Duodenal mucosa (tissue), 2 donors: Measurements from ENCODE around the gene IL23R.
A peak's percentile ranks its signal among the peaks of the same experiment; 100 is the strongest.
"Not testable (repeated sequence)": the region's sequence is repeated elsewhere in the genome, so short reads cannot be mapped to it uniquely, and the experiment has no call there.

Experiments used
- H3K27ac ChIP-seq: one replicate; pipeline ENCODE4 v1.7.0; 2013; ENCODE audit warnings: low read depth, low read length
- H3K27me3 ChIP-seq, 2 donors: one replicate each; pipeline ENCODE4 v1.7.0; 2013; ENCODE audit warnings: low read length in 2 of 2, control low read depth in 1 of 2; ENCODE audit not compliant: insufficient read depth in 2 of 2, control insufficient read depth in 1 of 2
- H3K36me3 ChIP-seq, 2 donors: one replicate each; pipeline ENCODE4 v1.7.0; 2013; ENCODE audit warnings: low read length in 2 of 2, control low read depth in 1 of 2; ENCODE audit not compliant: insufficient read depth in 2 of 2, control insufficient read depth in 1 of 2
- H3K4me1 ChIP-seq, 2 donors: one replicate each; pipeline ENCODE4 v1.7.0; 2013; ENCODE audit warnings: low read length in 2 of 2, control low read depth in 1 of 2; ENCODE audit not compliant: insufficient read depth in 2 of 2, control insufficient read depth in 1 of 2
- H3K4me3 ChIP-seq, 2 donors: one replicate each; pipeline ENCODE4 v1.7.0; 2013; ENCODE audit warnings: low read length in 2 of 2, low read depth in 1 of 2
- H3K9ac ChIP-seq, 2 donors: one replicate each; pipeline ENCODE4 v1.7.0; 2013; ENCODE audit warnings: low read length in 2 of 2, low read depth in 1 of 2
- H3K9me3 ChIP-seq, 2 donors: one replicate each; pipeline ENCODE4 v1.7.0; 2013; ENCODE audit warnings: low read length in 2 of 2, control low read depth in 1 of 2; ENCODE audit not compliant: control insufficient read depth in 1 of 2

The IL23R gene

DNA sequence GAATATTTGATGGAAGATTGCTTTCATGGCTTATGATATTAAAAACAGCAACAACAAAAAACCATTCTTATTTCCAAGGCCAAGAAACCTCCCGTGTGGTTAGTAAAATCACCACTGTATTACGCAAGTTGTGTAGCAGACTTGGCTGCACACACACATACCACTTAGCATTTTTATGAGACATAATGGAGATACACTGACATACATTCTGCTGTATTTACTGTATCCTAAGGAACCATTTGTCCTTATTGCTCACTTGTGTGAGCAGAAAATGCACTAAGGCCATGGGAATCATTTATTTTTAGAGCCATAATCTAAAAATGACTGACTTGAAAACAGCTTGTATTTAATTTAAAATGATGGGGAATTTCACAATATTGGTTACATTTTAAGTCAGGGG lies 30.9 kb upstream of the IL23R start:
- H3K4me3 ChIP-seq = no peak overlapping the region
- no peak overlapping the region for H3K27ac ChIP-seq

DNA sequence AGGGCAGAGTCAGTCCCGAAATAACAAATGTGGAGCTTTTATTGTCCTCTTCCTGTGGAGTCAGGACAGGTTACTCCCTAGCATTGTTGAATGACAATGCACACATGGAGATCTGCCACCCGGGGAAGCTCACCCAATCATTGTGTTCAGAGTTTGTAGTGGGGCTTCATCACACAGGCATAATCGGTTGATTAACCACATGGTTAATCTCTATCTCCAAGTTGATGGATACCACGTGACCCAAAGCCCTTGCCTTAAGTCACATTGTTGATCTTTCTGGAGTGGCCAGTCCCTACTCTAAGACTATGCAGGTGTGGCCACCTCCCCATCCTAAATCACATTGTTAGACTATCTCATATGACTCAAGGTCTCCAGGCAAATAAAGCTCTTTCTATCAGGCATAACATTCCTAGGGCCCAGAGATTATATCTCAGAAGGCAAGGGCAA lies 28.9 kb upstream of the IL23R start:
- H3K27me3 ChIP-seq = no peaks in the 10 kb centered on the region
- no peaks in the 10 kb centered on the region for H3K9me3 ChIP-seq
- H3K27ac ChIP-seq = no peak overlapping the region
- no peaks in the 10 kb centered on the region for H3K36me3 ChIP-seq
- no peak overlapping the region for H3K9ac ChIP-seq
- H3K4me3 ChIP-seq = no peak overlapping the region
- H3K4me1 ChIP-seq = peaks cover 23 to 25% of the 10 kb centered on the region in 2 donors

More for the DNA sequence above, 30.9 kb upstream of the IL23R start:
- Histone ChIP-seq H3K9me3 (no peaks in the 10 kb centered on the region), H3K27me3 (no peaks in the 10 kb centered on the region), H3K9ac (no peak overlapping the region), H3K4me1 (peaks cover 23 to 25% of the 10 kb centered on the region in 2 donors), H3K36me3 (no peaks in the 10 kb centered on the region)

DNA sequence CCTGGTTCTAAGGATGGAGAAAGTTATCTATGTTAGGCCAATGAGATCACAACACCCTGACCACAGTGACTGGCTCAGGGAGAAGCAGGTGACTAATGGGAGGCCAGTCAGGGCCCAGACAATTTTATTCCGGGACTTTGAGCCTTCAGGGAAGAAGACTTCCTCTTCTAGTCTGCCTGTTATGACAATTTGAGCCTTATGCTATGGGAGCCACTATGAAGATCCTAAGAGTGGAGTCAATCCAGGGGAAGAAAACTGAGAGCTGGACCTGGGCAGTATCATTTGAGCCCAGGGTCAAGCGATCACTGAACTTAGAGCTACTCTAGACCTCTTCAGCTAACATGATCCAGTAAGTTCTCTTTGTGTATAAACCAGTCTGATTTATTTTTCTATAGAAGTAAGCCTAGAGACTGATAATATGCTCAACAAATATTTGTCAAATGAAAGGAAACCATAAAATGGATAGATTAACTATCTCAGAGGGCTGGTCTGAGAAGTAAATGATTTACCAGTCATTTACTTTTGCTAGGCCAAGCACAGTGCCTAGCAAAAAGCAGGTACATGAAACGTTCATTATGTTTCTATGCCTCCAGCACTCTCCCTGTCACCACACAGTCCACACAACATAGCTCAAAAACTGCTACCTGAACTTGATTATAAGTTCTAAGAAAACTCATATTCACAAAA lies 27.3 kb upstream of the IL23R start:
- Histone ChIP-seq H3K36me3 (no peaks in the 10 kb centered on the region), H3K4me1 (peaks cover 23 to 25% of the 10 kb centered on the region in 2 donors), H3K4me3 (peak overlapping the region; percentile 24), H3K9me3 (no peaks in the 10 kb centered on the region), H3K9ac (no peak overlapping the region), H3K27ac (no peak overlapping the region), H3K27me3 (no peaks in the 10 kb centered on the region)

DNA sequence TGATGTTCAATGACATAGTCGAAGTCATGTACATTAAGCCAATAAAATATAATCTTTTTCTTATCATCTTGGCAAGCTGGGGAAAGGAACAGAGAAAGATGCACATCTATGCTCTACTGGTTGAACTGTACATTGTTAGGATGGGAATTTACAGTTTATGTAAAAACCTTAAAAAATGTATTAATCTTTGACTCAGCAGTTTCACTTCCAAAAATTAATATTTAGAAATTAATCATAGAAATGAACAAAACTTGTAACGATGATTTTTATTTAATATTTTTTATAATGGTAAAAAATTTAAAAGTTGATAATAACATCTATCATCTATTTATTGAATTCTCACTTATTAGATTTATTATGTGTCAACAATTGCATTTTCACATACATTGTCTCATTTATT lies 25.8 kb upstream of the IL23R start:
- H3K4me3 ChIP-seq = no peak overlapping the region
- no peaks in the 10 kb centered on the region for H3K9me3 ChIP-seq
- H3K27me3 ChIP-seq = no peaks in the 10 kb centered on the region
- H3K4me1 ChIP-seq = peaks cover 20 to 23% of the 10 kb centered on the region in 2 donors
- no peak overlapping the region for H3K27ac ChIP-seq
- no peak overlapping the region for H3K9ac ChIP-seq
- no peaks in the 10 kb centered on the region for H3K36me3 ChIP-seq

DNA sequence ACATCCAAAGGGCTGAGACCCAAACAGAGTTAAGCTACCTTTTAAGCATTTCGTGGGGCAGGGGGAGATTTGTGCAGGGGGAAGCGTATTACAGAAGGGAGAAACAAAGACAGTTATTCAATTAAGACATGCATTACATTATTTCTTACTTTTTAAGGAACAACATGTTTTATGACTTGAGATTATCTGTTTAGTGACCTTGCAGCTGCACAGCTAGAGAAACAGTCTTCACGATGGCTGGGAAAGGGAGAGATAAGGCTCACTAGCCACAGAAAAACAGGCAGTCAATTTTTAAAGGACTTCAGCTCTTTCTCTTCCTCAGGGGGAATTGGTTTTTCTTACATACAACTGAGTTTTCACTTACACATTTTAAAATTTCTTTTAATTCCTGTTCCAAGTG lies 24.4 kb upstream of the IL23R start:
- not testable (repeated sequence) for H3K36me3 ChIP-seq, H3K9ac ChIP-seq, H3K27ac ChIP-seq, H3K9me3 ChIP-seq, H3K4me3 ChIP-seq, H3K27me3 ChIP-seq
- peaks cover 20 to 23% of the 10 kb centered on the region in 2 donors for H3K4me1 ChIP-seq

DNA sequence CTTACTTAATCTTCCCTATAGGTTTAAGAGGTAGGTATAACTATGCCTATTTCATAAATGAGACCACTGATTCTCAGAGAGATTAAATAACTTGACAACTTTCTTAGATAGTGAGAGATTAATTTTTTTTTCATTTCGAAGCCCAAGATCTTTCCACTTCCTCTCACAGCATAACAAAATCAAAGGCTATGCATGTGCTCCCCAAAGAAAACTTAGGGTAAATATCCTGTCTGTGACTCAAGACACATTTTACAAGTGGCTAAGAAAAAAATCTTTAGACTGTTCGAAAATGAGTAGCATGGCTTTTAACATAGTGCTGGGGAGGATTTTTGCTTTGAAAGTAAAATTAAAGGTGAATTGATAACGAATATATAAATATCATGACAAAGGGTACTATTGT lies 23.3 kb upstream of the IL23R start:
- H3K9me3 ChIP-seq = no peaks in the 10 kb centered on the region
- peaks cover 9 to 13% of the 10 kb centered on the region in 2 donors for H3K4me1 ChIP-seq
- no peak overlapping the region for H3K4me3 ChIP-seq
- H3K27me3 ChIP-seq = no peaks in the 10 kb centered on the region
- no peaks in the 10 kb centered on the region for H3K36me3 ChIP-seq
- H3K9ac ChIP-seq = no peak overlapping the region
- H3K27ac ChIP-seq = no peak overlapping the region

DNA sequence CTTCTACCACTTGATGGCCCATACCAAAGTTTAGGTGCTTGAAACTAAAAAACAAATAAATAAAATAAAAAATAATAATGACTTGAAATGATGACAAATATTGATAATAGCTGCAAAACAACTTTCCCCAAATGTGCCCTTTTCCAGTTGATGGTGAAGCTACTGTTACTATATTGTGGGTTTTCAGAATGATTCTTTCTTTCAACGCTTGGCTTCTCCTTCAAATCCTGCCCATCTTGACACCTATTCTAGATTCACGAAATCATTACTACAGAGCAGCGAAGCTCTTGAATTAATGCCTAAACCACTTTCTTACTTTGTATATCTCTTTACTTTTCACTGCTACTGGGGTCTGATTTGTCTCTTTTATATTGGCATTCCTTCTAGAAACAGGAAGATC lies 22.3 kb upstream of the IL23R start:
- Histone ChIP-seq H3K9me3 (no peaks in the 10 kb centered on the region), H3K4me3 (no peak overlapping the region), H3K36me3 (no peaks in the 10 kb centered on the region), H3K9ac (no peak overlapping the region), H3K4me1 (peaks cover 8 to 11% of the 10 kb centered on the region in 2 donors), H3K27ac (no peak overlapping the region), H3K27me3 (no peaks in the 10 kb centered on the region)

DNA sequence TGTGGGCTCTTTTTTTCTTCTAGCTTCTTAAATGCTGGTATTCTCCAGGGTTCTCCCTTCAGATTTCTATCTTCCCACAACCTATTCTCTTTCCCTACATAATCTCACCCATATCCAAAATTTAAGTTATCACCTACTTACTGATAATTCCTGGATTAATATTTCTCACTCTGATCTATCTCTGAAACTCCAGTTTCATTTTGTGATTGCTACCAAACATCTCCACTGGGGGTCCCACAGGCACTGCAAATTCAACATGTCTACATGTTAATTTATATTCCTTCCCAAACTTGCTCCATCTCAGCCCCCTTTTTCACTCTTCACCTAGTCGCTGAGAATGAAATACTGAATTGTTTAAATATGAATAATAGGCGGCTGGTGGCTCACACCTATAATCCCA lies 21.6 kb upstream of the IL23R start:
- Histone ChIP-seq H3K9ac (no peak overlapping the region), H3K27me3 (no peaks in the 10 kb centered on the region), H3K4me3 (no peak overlapping the region), H3K4me1 (peaks cover 9 to 10% of the 10 kb centered on the region in 2 donors), H3K27ac (no peak overlapping the region), H3K9me3 (no peaks in the 10 kb centered on the region), H3K36me3 (no peaks in the 10 kb centered on the region)

DNA sequence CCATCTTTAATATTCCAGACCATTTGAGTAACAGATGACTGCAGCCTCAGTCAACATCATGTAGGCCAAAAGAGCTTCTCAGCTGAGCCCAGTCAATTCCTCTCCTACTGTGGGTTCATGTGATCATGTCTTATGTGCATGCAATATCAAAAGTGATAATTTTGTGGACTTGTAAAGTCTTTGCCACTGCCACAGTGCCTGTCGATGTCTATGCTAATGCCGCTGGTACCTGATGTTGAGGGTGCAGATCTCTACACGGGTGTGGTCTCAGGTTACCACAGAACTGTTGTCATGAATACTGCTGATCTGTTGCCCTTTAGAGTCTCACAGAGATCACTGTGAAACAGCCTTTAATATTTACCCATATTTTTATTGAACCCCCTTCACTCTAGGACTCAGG lies 20.2 kb upstream of the IL23R start:
- peaks cover 7 to 10% of the 10 kb centered on the region in 2 donors for H3K4me1 ChIP-seq
- no peaks in the 10 kb centered on the region for H3K9me3 ChIP-seq
- H3K9ac ChIP-seq = no peak overlapping the region
- no peak overlapping the region for H3K4me3 ChIP-seq
- H3K36me3 ChIP-seq = no peaks in the 10 kb centered on the region
- no peak overlapping the region for H3K27ac ChIP-seq
- H3K27me3 ChIP-seq = no peaks in the 10 kb centered on the region

DNA sequence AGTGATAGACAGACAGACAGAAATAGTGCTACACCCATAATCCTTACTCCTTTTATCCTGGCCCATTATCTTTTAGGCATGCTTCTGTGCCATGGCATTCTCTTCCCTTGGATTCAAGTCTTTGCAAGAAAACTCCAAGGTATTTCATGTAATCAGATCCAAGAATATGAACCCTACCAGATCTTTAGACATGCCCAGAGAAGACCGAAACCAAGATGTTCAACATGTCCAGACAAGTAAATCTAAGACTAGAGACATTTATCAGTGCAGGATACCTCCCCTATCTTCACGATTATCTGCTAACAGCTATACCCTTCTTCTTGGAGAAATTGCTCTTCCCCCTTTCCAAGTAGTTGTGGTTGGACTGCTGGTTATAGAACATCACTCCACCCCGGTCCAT lies 19.7 kb upstream of the IL23R start:
- no peaks in the 10 kb centered on the region for H3K9me3 ChIP-seq

More for the DNA sequence above, 19.7 kb upstream of the IL23R start:
- H3K27ac ChIP-seq = no peak overlapping the region
- no peaks in the 10 kb centered on the region for H3K36me3 ChIP-seq
- H3K27me3 ChIP-seq = no peaks in the 10 kb centered on the region
- no peak overlapping the region for H3K9ac ChIP-seq
- H3K4me3 ChIP-seq = no peak overlapping the region
- peaks cover 7 to 10% of the 10 kb centered on the region in 2 donors for H3K4me1 ChIP-seq
